Measurements from ENCODE around the gene CNBD2. TPM values are rescaled to one million over a fixed set of nuclear protein-coding genes. Genes with fewer than 3 reads are reported as not detected.

The CNBD2 gene
- total RNA-seq, 1 donor from 2014 or later: 4.4 TPM

- Histone ChIP-seq H4K20me1 (ENCODE audit: low read depth) (peaks cover 5% of the 10 kb centered on the region), H3K79me2 (ENCODE audit: low read depth) (peaks cover 21% of the 10 kb centered on the region), H3K4me3 (no peak overlapping the region), H3K27ac (no peak overlapping the region), H3K4me2 (no peak overlapping the region), H3K9me3 (ENCODE audit: low read depth) (no peaks in the 10 kb centered on the region), H3K9ac (no peak overlapping the region), H3K36me3 (no peaks in the 10 kb centered on the region), H2AFZ (replicated peaks) (no peak overlapping the region), H3K4me1 (peaks cover 23% of the 10 kb centered on the region), H3F3A (ENCODE audit: low read depth) (peaks cover 19% of the 10 kb centered on the region), H3K27me3 (no peaks in the 10 kb centered on the region)
- Mint-ChIP-seq H3K9me3 (no peaks in the 10 kb centered on the region), H3K4me1 (peaks cover 27% of the 10 kb centered on the region), H3K36me3 (peaks cover 21% of the 10 kb centered on the region), H3K4me3 (no peak overlapping the region), H3K27me3 (ENCODE audit: insufficient read depth, low read depth) (no peaks in the 10 kb centered on the region), H3K27ac (no peak overlapping the region)
- no peak for TF ChIP-seq EZH2phosphoT487 (IDR thresholded peaks at IDR 0.05)
- no peak for DNase-seq (ENCODE audit: low spot score)
Observed at GRCh38 chr20:35939264-35939663, 29.1 kb upstream of the CNBD2 start.

DNA sequence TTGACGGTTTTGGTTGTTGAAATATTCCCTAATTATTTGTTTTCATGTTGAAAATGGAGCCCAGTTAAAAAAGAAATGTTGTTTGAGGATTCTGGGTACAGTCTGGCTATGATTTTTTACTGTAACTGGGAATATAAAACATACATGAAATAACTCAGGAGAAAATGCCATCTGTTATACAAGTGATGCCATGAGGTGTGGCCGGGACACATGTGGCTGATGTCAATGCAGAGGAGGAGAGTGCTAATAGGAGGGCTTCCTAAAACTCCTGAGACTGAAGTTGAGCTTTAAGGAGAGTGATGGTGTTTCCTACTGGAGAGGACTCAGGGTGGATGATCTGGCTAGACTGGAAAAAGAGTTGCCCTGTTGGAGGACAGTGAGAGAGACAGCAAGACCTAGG lies 26.8 kb upstream of the CNBD2 start:
- Mint-ChIP-seq H3K27me3 (ENCODE audit: insufficient read depth, low read depth) (no peaks in the 10 kb centered on the region), H3K9me3 (no peaks in the 10 kb centered on the region), H3K36me3 (peaks cover 22% of the 10 kb centered on the region), H3K4me3 (no peak overlapping the region), H3K27ac (peak overlapping the region; percentile 30), H3K4me1 (peaks cover 36% of the 10 kb centered on the region)
- Histone ChIP-seq H3K36me3 (no peaks in the 10 kb centered on the region), H3K9me3 (ENCODE audit: low read depth) (no peaks in the 10 kb centered on the region), H3K79me2 (ENCODE audit: low read depth) (peaks cover 20% of the 10 kb centered on the region), H3K27ac (no peak overlapping the region), H3K4me1 (peaks cover 20% of the 10 kb centered on the region), H3K27me3 (no peaks in the 10 kb centered on the region), H3K4me2 (no peak overlapping the region), H3K4me3 (no peak overlapping the region), H3K9ac (no peak overlapping the region), H3F3A (ENCODE audit: low read depth) (peaks cover 20% of the 10 kb centered on the region), H4K20me1 (ENCODE audit: low read depth) (no peaks in the 10 kb centered on the region), H2AFZ (replicated peaks) (no peak overlapping the region)
- DNase-seq (ENCODE audit: low spot score): no peak
- TF ChIP-seq, protein P1, sequence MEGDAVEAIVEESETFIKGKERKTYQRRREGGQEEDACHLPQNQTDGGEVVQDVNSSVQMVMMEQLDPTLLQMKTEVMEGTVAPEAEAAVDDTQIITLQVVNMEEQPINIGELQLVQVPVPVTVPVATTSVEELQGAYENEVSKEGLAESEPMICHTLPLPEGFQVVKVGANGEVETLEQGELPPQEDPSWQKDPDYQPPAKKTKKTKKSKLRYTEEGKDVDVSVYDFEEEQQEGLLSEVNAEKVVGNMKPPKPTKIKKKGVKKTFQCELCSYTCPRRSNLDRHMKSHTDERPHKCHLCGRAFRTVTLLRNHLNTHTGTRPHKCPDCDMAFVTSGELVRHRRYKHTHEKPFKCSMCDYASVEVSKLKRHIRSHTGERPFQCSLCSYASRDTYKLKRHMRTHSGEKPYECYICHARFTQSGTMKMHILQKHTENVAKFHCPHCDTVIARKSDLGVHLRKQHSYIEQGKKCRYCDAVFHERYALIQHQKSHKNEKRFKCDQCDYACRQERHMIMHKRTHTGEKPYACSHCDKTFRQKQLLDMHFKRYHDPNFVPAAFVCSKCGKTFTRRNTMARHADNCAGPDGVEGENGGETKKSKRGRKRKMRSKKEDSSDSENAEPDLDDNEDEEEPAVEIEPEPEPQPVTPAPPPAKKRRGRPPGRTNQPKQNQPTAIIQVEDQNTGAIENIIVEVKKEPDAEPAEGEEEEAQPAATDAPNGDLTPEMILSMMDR (IDR thresholded peaks at IDR 0.05): no peak
- TF ChIP-seq EZH2 (IDR thresholded peaks at IDR 0.05): no peak
- no peak for TF ChIP-seq EZH2phosphoT487 (IDR thresholded peaks at IDR 0.05)

GRCh38 chr20:35942243-35942642 lies 26.1 kb upstream of the CNBD2 start:
- H3K4me2 ChIP-seq: peak overlapping the region; percentile 56
- no peaks in the 10 kb centered on the region for H3K27me3 Mint-ChIP-seq (ENCODE audit: insufficient read depth, low read depth)
- peaks cover 20% of the 10 kb centered on the region for H3K36me3 Mint-ChIP-seq
- no peaks in the 10 kb centered on the region for H3K9me3 Mint-ChIP-seq
- peak overlapping the region; percentile 99 for H3K27ac Mint-ChIP-seq
- no peak overlapping the region for H3K4me3 ChIP-seq
- peaks cover 20% of the 10 kb centered on the region for H3K4me1 ChIP-seq
- no peaks in the 10 kb centered on the region for H3K27me3 ChIP-seq
- no peaks in the 10 kb centered on the region for H3K36me3 ChIP-seq
- H3K79me2 ChIP-seq (ENCODE audit: low read depth): peaks cover 14% of the 10 kb centered on the region
- H4K20me1 ChIP-seq (ENCODE audit: low read depth): no peaks in the 10 kb centered on the region
- no peaks in the 10 kb centered on the region for H3K9me3 ChIP-seq (ENCODE audit: low read depth)
- TF ChIP-seq EZH2phosphoT487 (IDR thresholded peaks at IDR 0.05) (no peak), EZH2 (IDR thresholded peaks at IDR 0.05) (no peak)
- TF ChIP-seq, protein P1 (IDR thresholded peaks at IDR 0.05): no peak
- H3K27ac ChIP-seq: no peak overlapping the region
- peak; percentile 84 for DNase-seq (ENCODE audit: low spot score)
- no peak overlapping the region for H2AFZ ChIP-seq (replicated peaks)
- H3K9ac ChIP-seq: no peak overlapping the region
- H3F3A ChIP-seq (ENCODE audit: low read depth): peaks cover 26% of the 10 kb centered on the region
- H3K4me1 Mint-ChIP-seq: peaks cover 36% of the 10 kb centered on the region
- H3K4me3 Mint-ChIP-seq: peak overlapping the region; percentile 78

- no peaks in the 10 kb centered on the region for H3K9me3 ChIP-seq (ENCODE audit: low read depth)
- Mint-ChIP-seq H3K4me1 (peaks cover 18% of the 10 kb centered on the region), H3K36me3 (peaks cover 18% of the 10 kb centered on the region), H3K4me3 (no peak overlapping the region), H3K27me3 (ENCODE audit: insufficient read depth, low read depth) (no peaks in the 10 kb centered on the region), H3K9me3 (no peaks in the 10 kb centered on the region), H3K27ac (peak overlapping the region; percentile 21)
- H3K9ac ChIP-seq: no peak overlapping the region
- H2AFZ ChIP-seq (replicated peaks): no peak overlapping the region
- peaks cover 18% of the 10 kb centered on the region for H3F3A ChIP-seq (ENCODE audit: low read depth)
- H3K36me3 ChIP-seq: peaks cover 4% of the 10 kb centered on the region
- peaks cover 26% of the 10 kb centered on the region for H3K79me2 ChIP-seq (ENCODE audit: low read depth)
- H3K27ac ChIP-seq: no peak overlapping the region
- H3K27me3 ChIP-seq: no peaks in the 10 kb centered on the region
- no peak overlapping the region for H3K4me2 ChIP-seq
- H3K4me3 ChIP-seq: no peak overlapping the region
- H4K20me1 ChIP-seq (ENCODE audit: low read depth): peaks cover 4% of the 10 kb centered on the region
- DNase-seq (ENCODE audit: low spot score): peak; percentile 68
- TF ChIP-seq EZH2 (IDR thresholded peaks at IDR 0.05): no peak
- TF ChIP-seq, protein P1 (IDR thresholded peaks at IDR 0.05): peak; percentile 57
- peaks cover 8% of the 10 kb centered on the region for H3K4me1 ChIP-seq
Observed at GRCh38 chr20:35947489-35947888, 20.9 kb upstream of the CNBD2 start.
